Esophagus muscularis mucosa (tissue), 4 donors: ENCODE results near the gene SFTPB. TPM values are rescaled to one million over a fixed set of nuclear protein-coding genes. Genes with fewer than 3 reads are reported as not detected.

ENCODE experiments used
- DNase-seq: peaks from one replicate; pipeline ENCODE4 v3.0.0-alpha.2; 2017; ENCODE audit errors: extremely low spot score
- H3K27ac ChIP-seq, 4 donors: fragments of 200-600 bp; sonication (generic); replicated peaks in 1 of 4; 1 replicate in 3 of 4; 2 replicates in 1 of 4; pipeline ENCODE4 v1.5.1; 2016 to 2019; ENCODE audit warnings: mild to moderate bottlenecking in 1 of 4
- H3K27me3 ChIP-seq, 4 donors: fragments of 200-600 bp; sonication (generic); one replicate each; pipeline versions ENCODE4 v1.5.1 to v1.6.0; 2016 to 2019
- H3K36me3 ChIP-seq, 4 donors: fragments of 200-600 bp; sonication (generic); one replicate each; pipeline ENCODE4 v1.5.1; 2016 to 2019
- H3K4me1 ChIP-seq, 4 donors: fragments of 200-600 bp; sonication (generic); one replicate each; pipeline ENCODE4 v1.5.1; 2016 to 2019
- H3K4me3 ChIP-seq, 4 donors: fragments of 200-600 bp; sonication (generic); 1 replicate in 2 of 4; 2 replicates in 2 of 4; pipeline ENCODE4 v1.5.1; 2016 to 2019; ENCODE audit warnings: mild to moderate bottlenecking in 4 of 4, moderate library complexity in 1 of 4
- H3K9me3 ChIP-seq, 4 donors: fragments of 200-600 bp; sonication (generic); 1 replicate in 3 of 4; 2 replicates in 1 of 4; pipeline ENCODE4 v1.5.1; 2016 to 2019
- EP300 ChIP-seq: sonication (generic); formaldehyde crosslinking; IDR thresholded peaks from one replicate; pipeline ENCODE4 v1.6.1; 2017; ENCODE audit warnings: antibody characterized with exemption
- POLR2A ChIP-seq: fragments of 450-650 bp; IDR thresholded peaks from one replicate; pipeline ENCODE4 v1.6.1; 2017; ENCODE audit warnings: antibody characterized with exemption, moderate library complexity, mild to moderate bottlenecking, low read depth
- POLR2AphosphoS5 ChIP-seq, 2 donors: sonication (generic); formaldehyde crosslinking; IDR thresholded peaks; one replicate each; pipeline ENCODE4 v1.6.1; 2017; ENCODE audit warnings: antibody characterized with exemption in 2 of 2
- WGBS: methylation state at CpG from one replicate; pipeline ENCODE4 v1.1.5; 2018; 5-methylcytosine and 5-hydroxymethylcytosine counted together
- intact Hi-C: fragments of 100-400 bp; cut with DNase I; formaldehyde crosslinking; loops from one replicate; pipeline ENCODE4 v1.15.1; 2023
- total RNA-seq, 4 donors: library from RNA; depleted of rRNA; stranded (reverse); fragments of >200 nt; gene quantifications; one replicate each; pipeline versions ENCODE4 v1.1.0 to v1.2.1, GENCODE V29; 2016
- TF ChIP-seq, protein P1 (sequence below), 3 experiments: fragments of 200-600 bp in 2 of 3; fragments of 450-650 bp in 1 of 3; sonication (generic) in 2 of 3; IDR thresholded peaks; one replicate each; pipeline ENCODE4 v1.5.1; 2017 to 2019; ENCODE audit warnings: antibody characterized with exemption in 3 of 3, mild to moderate bottlenecking in 2 of 3, moderate library complexity in 1 of 3

Gene SFTPB
- total RNA-seq, 4 donors from 2014 or later: 25.3 to 119 (median 26.6) TPM; not detected in 1

DNA sequence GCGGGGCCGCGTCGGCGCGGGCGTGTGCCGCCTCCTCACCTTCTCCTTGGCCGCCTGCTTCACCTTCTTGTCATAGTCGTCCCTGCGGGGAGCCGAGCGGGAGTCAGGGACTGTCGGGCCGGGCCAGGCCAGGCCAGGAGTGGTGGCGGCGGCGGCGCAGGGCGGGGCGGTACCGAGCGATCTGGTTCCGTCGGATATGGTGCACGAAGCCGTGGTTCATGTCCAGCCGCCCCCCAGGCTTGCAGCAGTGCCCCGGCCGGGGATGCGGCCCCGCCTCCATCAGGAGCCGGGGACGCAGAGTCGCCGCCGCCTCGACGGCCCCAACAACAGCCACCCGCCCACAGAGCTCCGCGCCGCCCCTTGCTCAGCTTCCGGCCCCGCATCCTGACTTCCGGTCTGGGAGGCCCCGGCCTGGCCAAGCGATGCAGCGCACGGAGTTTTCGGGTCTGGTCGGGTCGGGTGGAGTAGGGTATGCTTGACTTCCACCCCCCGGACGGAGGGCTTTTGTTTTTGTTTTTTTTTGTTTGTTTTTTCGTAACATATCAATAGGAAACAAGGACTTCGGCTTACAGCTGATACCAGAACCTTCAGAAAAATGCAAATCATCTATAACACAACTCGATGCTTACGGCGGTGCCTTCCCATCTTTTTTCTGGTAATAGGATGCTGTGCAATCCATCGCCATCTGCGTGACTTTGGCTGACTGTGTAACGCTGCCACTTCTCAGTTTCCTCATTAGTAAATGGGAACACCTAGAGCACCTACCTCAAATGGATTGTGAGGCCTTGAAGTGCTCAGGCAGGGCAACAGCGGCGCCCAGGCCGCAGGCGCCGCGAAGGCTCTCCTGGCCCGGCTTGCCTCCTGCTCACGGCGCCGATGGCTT is 56.1 kb downstream of the SFTPB start, which contains the start of gene C2orf68:
Gene C2orf68, minus strand, starts transcription at position 362 of the 883 bp plus-strand sequence. Its CDS starts 82 bp downstream, at position 280.
- Histone ChIP-seq H3K9me3 (no peaks in the 10 kb centered on the region), H3K27me3 (no peaks in the 10 kb centered on the region), H3K27ac (peak within 1 kb of the TSS; percentile 80 to 89 (median 84)), H3K4me3 (peak within 1 kb of the TSS; percentile 77 to 96 (median 88)), H3K36me3 (peaks cover 0 to 33% (median 16%) of the 10 kb centered on the region in 4 donors), H3K4me1 (peaks cover 20 to 65% (median 56%) of the 10 kb centered on the region in 4 donors)
- TF ChIP-seq, protein P1, sequence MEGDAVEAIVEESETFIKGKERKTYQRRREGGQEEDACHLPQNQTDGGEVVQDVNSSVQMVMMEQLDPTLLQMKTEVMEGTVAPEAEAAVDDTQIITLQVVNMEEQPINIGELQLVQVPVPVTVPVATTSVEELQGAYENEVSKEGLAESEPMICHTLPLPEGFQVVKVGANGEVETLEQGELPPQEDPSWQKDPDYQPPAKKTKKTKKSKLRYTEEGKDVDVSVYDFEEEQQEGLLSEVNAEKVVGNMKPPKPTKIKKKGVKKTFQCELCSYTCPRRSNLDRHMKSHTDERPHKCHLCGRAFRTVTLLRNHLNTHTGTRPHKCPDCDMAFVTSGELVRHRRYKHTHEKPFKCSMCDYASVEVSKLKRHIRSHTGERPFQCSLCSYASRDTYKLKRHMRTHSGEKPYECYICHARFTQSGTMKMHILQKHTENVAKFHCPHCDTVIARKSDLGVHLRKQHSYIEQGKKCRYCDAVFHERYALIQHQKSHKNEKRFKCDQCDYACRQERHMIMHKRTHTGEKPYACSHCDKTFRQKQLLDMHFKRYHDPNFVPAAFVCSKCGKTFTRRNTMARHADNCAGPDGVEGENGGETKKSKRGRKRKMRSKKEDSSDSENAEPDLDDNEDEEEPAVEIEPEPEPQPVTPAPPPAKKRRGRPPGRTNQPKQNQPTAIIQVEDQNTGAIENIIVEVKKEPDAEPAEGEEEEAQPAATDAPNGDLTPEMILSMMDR (IDR thresholded peaks at IDR 0.05): no peak
- peak; percentile 66 for TF ChIP-seq POLR2A
- peak; percentile 89 to 92 for TF ChIP-seq POLR2AphosphoS5 (IDR thresholded peaks at IDR 0.05)
- TF ChIP-seq EP300: no peak
- intact Hi-C loops: no loop called here
- peak; percentile 97 for DNase-seq
- WGBS: 20% methylated on average over 45 of the region's 73 CpGs

DNA sequence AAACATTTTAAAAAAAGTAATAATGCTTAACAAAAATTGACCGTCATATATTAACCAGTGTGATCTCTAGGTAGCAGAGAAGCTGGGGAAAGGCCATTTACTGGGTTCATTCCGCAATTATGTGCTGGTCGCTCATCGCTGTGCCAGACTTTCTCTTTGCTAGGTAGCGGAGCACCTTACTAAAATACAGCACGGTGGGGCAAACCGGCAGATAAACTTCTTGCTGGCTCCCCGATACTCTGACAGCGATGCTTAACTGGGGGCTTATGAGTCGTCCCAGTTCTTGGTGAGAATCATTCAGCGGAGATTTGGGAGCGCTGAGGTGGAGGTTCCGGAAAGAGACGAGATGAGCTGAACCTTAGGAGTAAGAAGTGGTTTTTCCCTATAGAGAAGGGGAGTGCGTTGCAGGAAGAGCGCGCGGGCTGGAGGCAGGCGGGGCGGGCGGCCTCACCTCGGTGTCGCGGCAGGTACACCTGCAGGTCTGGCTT is 56.7 kb downstream of the SFTPB start:
- intact Hi-C loops: no loop called here
- TF ChIP-seq POLR2A (no peak), EP300 (no peak), POLR2AphosphoS5 (IDR thresholded peaks at IDR 0.05) (no peak)
- TF ChIP-seq, protein P1 (IDR thresholded peaks at IDR 0.05): no peak
- peaks cover 0 to 37% (median 16%) of the 10 kb centered on the region in 4 donors for H3K36me3 ChIP-seq
- peak overlapping the region; percentile 77 to 96 (median 88) for H3K4me3 ChIP-seq
- H3K27ac ChIP-seq: peak overlapping the region; percentile 80 to 89 (median 84)
- H3K9me3 ChIP-seq: no peaks in the 10 kb centered on the region
- no peak for DNase-seq
- H3K4me1 ChIP-seq: peaks cover 23 to 67% (median 58%) of the 10 kb centered on the region in 4 donors
- H3K27me3 ChIP-seq: no peaks in the 10 kb centered on the region
- WGBS: 8% methylated on average over 23 of the region's 24 CpGs

Other genes with a start within 250 kb of the SFTPB start
- gene SH2D6, start 249.5 kb downstream of the SFTPB start, total RNA-seq: not detected
- 100 to 1,000 TPM in 2 of 4 donors, 10 to 100 TPM in 2; 76.3 to 262 (median 102) TPM for gene MAT2A, start 129.0 kb downstream of the SFTPB start, total RNA-seq
- 10 to 100 TPM; 15.0 to 25.3 (median 19.5) TPM for gene GGCX, start 106.7 kb downstream of the SFTPB start, total RNA-seq
- 10 to 100 TPM in 2 of 4 donors, 1 to 10 TPM in 2; 4.8 to 15.6 (median 8.3) TPM for gene VAMP8, start 90.6 kb downstream of the SFTPB start, total RNA-seq
- gene VAMP5, start 83.8 kb downstream of the SFTPB start, total RNA-seq: 10 to 100 TPM; 35.6 to 50.7 (median 42.0) TPM
- 100 to 1,000 TPM; 133 to 142 (median 138) TPM for gene RNF181, start 72.5 kb downstream of the SFTPB start, total RNA-seq
- gene TMEM150A, start 65.5 kb downstream of the SFTPB start, total RNA-seq: 10 to 100 TPM; 22.9 to 36.7 (median 27.5) TPM
- gene C2orf68, start 56.1 kb downstream of the SFTPB start, total RNA-seq: 10 to 100 TPM in 3 of 4 donors, 1 to 10 TPM in 1; 9.1 to 25.7 (median 16.7) TPM
- 10 to 100 TPM; 50.2 to 62.7 (median 60.6) TPM for gene USP39, start 52.0 kb downstream of the SFTPB start, total RNA-seq
- gene GNLY, start 26.2 kb upstream of the SFTPB start, total RNA-seq: 1 to 10 TPM in 3 of 4 donors, under 1 TPM in 1; 0.84 to 3.5 (median 2.0) TPM
- 100 to 1,000 TPM in 1 of 4 donors, 10 to 100 TPM in 3; 41.1 to 124 (median 62.5) TPM for gene ATOH8, start 85.8 kb upstream of the SFTPB start, total RNA-seq
- gene ST3GAL5, start 220.8 kb upstream of the SFTPB start, total RNA-seq: 10 to 100 TPM; 11.3 to 21.6 (median 19.4) TPM